ENCODE results near the gene CSF1. TPM values are rescaled to one million over a fixed set of nuclear protein-coding genes. Genes with fewer than 3 reads are reported as not detected.

Gene CSF1
- polyA plus RNA-seq, 2 of the 4 experiments (the other 2 are of a cell fraction) = 35.1 to 36.3 TPM

DNA sequence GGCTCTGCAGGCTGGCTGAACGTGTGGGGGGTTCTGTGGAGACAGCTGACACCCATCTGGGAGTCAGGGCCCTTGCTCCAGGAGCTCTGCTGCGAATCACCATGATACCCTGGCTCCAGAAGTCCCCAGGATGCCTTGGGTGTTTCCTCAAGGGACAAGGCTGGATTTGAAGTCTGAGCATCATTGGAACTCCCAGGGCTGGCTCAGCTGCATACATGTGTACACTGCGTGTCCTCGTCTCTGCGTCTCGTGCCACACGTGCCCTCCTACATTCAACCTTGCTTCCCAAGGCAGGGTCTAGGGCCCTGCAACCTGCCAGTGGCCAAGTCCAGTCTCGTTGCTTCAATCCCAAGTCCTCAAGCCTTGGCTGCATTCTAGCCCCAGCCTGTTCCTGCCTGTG, 11.7 kb downstream of the CSF1 start:
- no peak for ATAC-seq
- 81% methylated on average over 4 of the region's 8 CpGs for WGBS (ENCODE audit: missing lambda C conversion rate)
- peaks cover 27% of the 10 kb centered on the region for H3K4me1 ChIP-seq
- H3K9me3 ChIP-seq = no peaks in the 10 kb centered on the region
- ChIA-PET CTCF (interaction anchor here (0.8 to 5.1 kb wide), 9 partner anchors 36 to 146 kb away, joined by 3 to 33 read pairs (median 5); partner anchors contain the start of gene AHCYL1), POLR2A (no interaction called here)
- no peak for DNase-seq (ENCODE audit: low read depth in 1 of 2, low spot score in 1 of 2)
- H3K4me2 ChIP-seq = no peak overlapping the region
- no peak for FAIRE-seq
- TF ChIP-seq MAZ (IDR thresholded peaks at IDR 0.05; ENCODE audit: borderline replicate concordance, low read depth, low read length) = no peak
- TF ChIP-seq RFX5 (IDR thresholded peaks at IDR 0.05) = no peak
- no peak for TF ChIP-seq GATA3 (IDR thresholded peaks at IDR 0.05; ENCODE audit: borderline replicate concordance)
- no peak for TF ChIP-seq JUNB (IDR thresholded peaks at IDR 0.05)
- TF ChIP-seq RARB (CRISPR knock-in tag; IDR thresholded peaks at IDR 0.05) = no peak
- H3K4me3 ChIP-seq = no peak overlapping the region
- peak overlapping the region in 1 of 2 experiments; percentile 88; a peak in 3 of 6 replicates for H3K27ac ChIP-seq

DNA sequence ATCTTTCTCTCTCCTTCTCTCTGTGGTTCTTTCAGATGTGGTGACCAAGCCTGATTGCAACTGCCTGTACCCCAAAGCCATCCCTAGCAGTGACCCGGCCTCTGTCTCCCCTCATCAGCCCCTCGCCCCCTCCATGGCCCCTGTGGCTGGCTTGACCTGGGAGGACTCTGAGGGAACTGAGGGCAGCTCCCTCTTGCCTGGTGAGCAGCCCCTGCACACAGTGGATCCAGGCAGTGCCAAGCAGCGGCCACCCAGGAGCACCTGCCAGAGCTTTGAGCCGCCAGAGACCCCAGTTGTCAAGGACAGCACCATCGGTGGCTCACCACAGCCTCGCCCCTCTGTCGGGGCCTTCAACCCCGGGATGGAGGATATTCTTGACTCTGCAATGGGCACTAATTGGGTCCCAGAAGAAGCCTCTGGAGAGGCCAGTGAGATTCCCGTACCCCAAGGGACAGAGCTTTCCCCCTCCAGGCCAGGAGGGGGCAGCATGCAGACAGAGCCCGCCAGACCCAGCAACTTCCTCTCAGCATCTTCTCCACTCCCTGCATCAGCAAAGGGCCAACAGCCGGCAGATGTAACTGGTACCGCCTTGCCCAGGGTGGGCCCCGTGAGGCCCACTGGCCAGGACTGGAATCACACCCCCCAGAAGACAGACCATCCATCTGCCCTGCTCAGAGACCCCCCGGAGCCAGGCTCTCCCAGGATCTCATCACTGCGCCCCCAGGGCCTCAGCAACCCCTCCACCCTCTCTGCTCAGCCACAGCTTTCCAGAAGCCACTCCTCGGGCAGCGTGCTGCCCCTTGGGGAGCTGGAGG, 12.7 kb downstream of the CSF1 start:
- Histone ChIP-seq H3K4me3 (no peak overlapping the region), H3K9me3 (no peaks in the 10 kb centered on the region), H3K4me2 (no peak overlapping the region), H3K4me1 (peaks cover 27% of the 10 kb centered on the region), H3K27ac (peak overlapping the region; percentile 37 to 88; a peak in 3 of 6 replicates)
- ChIA-PET POLR2A (interaction anchor here (0.5 kb wide), 1 partner anchor 69 kb away, joined by 4 read pairs; no protein-coding TSS in a partner anchor), CTCF (interaction anchor here (0.8 to 5.1 kb wide), 16 partner anchors 19 to 279 kb away, joined by 3 to 33 read pairs (median 3); partner anchors contain the start of gene AHCYL1)
- TF ChIP-seq SMC3 (IDR thresholded peaks at IDR 0.05) = peak; percentile 36; the same call in 2 of the 3 replicates
- peak; percentile 40 to 56; a peak in 3 of 5 replicates for TF ChIP-seq RAD21 (conservative IDR thresholded peaks at IDR 0.05 in 1 of 2, IDR thresholded peaks at IDR 0.05 in 1 of 2)
- TF ChIP-seq HDAC2 (IDR thresholded peaks at IDR 0.05) = no peak
- TF ChIP-seq FOSL2 (IDR thresholded peaks at IDR 0.05) = no peak
- no peak for TF ChIP-seq FOSL2 (CRISPR knock-in tag; IDR thresholded peaks at IDR 0.05)
- TF ChIP-seq, protein P1, sequence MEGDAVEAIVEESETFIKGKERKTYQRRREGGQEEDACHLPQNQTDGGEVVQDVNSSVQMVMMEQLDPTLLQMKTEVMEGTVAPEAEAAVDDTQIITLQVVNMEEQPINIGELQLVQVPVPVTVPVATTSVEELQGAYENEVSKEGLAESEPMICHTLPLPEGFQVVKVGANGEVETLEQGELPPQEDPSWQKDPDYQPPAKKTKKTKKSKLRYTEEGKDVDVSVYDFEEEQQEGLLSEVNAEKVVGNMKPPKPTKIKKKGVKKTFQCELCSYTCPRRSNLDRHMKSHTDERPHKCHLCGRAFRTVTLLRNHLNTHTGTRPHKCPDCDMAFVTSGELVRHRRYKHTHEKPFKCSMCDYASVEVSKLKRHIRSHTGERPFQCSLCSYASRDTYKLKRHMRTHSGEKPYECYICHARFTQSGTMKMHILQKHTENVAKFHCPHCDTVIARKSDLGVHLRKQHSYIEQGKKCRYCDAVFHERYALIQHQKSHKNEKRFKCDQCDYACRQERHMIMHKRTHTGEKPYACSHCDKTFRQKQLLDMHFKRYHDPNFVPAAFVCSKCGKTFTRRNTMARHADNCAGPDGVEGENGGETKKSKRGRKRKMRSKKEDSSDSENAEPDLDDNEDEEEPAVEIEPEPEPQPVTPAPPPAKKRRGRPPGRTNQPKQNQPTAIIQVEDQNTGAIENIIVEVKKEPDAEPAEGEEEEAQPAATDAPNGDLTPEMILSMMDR (IDR thresholded peaks at IDR 0.05) = peak; percentile 34
- DNase-seq (ENCODE audit: low read depth in 1 of 2, low spot score in 1 of 2) (no peak), FAIRE-seq (no peak), ATAC-seq (peak in 1 of 2 experiments; percentile 70; a peak in 4 of 6 replicates)
- 76% methylated on average over 5 of the region's 17 CpGs for WGBS (ENCODE audit: missing lambda C conversion rate)

DNA sequence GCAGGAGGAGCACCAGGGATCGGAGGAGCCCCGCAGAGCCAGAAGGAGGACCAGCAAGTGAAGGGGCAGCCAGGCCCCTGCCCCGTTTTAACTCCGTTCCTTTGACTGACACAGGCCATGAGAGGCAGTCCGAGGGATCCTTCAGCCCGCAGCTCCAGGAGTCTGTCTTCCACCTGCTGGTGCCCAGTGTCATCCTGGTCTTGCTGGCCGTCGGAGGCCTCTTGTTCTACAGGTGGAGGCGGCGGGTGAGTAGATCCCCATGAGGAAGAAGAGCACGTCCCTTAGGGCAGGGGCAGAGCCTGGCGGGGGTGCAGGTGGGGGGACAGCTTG, 13.3 kb downstream of the CSF1 start:
- no peak for DNase-seq (ENCODE audit: low read depth in 1 of 2, low spot score in 1 of 2)
- Histone ChIP-seq H3K4me1 (peaks cover 27% of the 10 kb centered on the region), H3K4me2 (no peak overlapping the region), H3K4me3 (no peak overlapping the region), H3K9me3 (no peaks in the 10 kb centered on the region), H3K27ac (peak overlapping the region in 1 of 2 experiments; percentile 88; a peak in 3 of 6 replicates)
- WGBS (ENCODE audit: missing lambda C conversion rate) = 91% methylated on average over 5 of the region's 12 CpGs
- CTCF ChIA-PET = interaction anchor here (1.1 to 5.1 kb wide), 9 partner anchors 19 to 280 kb away, joined by 3 to 33 read pairs (median 4); partner anchors contain the start of gene AHCYL1
- POLR2A ChIA-PET = interaction anchor here (0.5 kb wide), 1 partner anchor 68 kb away, joined by 4 read pairs; no protein-coding TSS in a partner anchor
- FAIRE-seq = no peak
- no peak for ATAC-seq
- TF ChIP-seq HOXB5 (CRISPR knock-in tag; IDR thresholded peaks at IDR 0.05) (no peak), ZC3H11A (IDR thresholded peaks at IDR 0.05) (no peak), FOXS1 (CRISPR knock-in tag; IDR thresholded peaks at IDR 0.05) (no peak), NR3C1 (IDR thresholded peaks at IDR 0.05) (no peak), JUNB (IDR thresholded peaks at IDR 0.05) (no peak), JUN (IDR thresholded peaks at IDR 0.05) (no peak), CBX8 (IDR thresholded peaks at IDR 0.05) (no peak), MYC (IDR thresholded peaks at IDR 0.05; ENCODE audit: borderline replicate concordance, low read length) (no peak), KDM1A (IDR thresholded peaks at IDR 0.05; ENCODE audit: low read depth) (no peak), SMC3 (IDR thresholded peaks at IDR 0.05) (no peak), CBX2 (IDR thresholded peaks at IDR 0.05; ENCODE audit: borderline replicate concordance, low read depth) (no peak), EHF (CRISPR knock-in tag; IDR thresholded peaks at IDR 0.05) (no peak), HEYL (CRISPR knock-in tag; IDR thresholded peaks at IDR 0.05) (no peak), EHMT2 (IDR thresholded peaks at IDR 0.05; ENCODE audit: low read depth) (no peak)
- TF ChIP-seq, protein P2, sequence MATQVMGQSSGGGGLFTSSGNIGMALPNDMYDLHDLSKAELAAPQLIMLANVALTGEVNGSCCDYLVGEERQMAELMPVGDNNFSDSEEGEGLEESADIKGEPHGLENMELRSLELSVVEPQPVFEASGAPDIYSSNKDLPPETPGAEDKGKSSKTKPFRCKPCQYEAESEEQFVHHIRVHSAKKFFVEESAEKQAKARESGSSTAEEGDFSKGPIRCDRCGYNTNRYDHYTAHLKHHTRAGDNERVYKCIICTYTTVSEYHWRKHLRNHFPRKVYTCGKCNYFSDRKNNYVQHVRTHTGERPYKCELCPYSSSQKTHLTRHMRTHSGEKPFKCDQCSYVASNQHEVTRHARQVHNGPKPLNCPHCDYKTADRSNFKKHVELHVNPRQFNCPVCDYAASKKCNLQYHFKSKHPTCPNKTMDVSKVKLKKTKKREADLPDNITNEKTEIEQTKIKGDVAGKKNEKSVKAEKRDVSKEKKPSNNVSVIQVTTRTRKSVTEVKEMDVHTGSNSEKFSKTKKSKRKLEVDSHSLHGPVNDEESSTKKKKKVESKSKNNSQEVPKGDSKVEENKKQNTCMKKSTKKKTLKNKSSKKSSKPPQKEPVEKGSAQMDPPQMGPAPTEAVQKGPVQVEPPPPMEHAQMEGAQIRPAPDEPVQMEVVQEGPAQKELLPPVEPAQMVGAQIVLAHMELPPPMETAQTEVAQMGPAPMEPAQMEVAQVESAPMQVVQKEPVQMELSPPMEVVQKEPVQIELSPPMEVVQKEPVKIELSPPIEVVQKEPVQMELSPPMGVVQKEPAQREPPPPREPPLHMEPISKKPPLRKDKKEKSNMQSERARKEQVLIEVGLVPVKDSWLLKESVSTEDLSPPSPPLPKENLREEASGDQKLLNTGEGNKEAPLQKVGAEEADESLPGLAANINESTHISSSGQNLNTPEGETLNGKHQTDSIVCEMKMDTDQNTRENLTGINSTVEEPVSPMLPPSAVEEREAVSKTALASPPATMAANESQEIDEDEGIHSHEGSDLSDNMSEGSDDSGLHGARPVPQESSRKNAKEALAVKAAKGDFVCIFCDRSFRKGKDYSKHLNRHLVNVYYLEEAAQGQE (IDR thresholded peaks at IDR 0.05) = no peak
- TF ChIP-seq, protein P3, sequence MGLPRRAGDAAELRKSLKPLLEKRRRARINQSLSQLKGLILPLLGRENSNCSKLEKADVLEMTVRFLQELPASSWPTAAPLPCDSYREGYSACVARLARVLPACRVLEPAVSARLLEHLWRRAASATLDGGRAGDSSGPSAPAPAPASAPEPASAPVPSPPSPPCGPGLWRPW (IDR thresholded peaks at IDR 0.05) = no peak
- TF ChIP-seq, protein P4, sequence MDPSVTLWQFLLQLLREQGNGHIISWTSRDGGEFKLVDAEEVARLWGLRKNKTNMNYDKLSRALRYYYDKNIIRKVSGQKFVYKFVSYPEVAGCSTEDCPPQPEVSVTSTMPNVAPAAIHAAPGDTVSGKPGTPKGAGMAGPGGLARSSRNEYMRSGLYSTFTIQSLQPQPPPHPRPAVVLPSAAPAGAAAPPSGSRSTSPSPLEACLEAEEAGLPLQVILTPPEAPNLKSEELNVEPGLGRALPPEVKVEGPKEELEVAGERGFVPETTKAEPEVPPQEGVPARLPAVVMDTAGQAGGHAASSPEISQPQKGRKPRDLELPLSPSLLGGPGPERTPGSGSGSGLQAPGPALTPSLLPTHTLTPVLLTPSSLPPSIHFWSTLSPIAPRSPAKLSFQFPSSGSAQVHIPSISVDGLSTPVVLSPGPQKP (IDR thresholded peaks at IDR 0.05; ENCODE audit: low read depth, low read length) = no peak

Data from A549 (cell line).